Measurements from ENCODE around the gene TINAGL1.
"Not testable (repeated sequence)": the region's sequence is repeated elsewhere in the genome, so short reads cannot be mapped to it uniquely, and the experiment has no call there.

The TINAGL1 gene

DNA sequence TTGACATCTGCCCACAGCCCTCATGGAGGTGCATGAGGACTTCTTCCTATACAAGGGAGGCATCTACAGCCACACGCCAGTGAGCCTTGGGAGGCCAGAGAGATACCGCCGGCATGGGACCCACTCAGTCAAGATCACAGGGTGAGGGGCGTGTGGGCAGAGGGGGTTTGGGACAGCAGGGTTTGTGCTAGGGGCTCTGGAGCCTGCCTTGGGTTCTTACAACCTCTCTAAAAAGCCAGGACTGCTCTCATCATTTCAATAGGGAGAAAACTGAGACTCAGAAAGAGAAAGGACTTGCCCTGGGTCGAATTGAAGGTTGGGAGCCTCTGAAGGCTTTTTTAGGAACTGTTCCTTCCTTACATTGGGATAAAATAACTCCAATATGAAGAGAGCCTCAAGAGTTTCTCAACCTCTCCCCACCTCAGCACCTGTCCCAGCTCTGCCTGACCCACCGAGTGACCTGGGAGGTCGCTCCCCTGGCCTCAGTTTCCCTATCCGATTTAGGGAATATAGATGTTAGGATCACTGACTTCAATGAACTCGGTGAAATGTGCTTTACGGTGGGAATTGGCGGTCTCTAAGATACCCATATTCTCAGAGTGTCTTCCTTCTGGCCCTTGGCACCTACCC lies 9.5 kb downstream of the TINAGL1 start:
- H3K27ac ChIP-seq = no peak overlapping the region
- TF ChIP-seq, protein P1, sequence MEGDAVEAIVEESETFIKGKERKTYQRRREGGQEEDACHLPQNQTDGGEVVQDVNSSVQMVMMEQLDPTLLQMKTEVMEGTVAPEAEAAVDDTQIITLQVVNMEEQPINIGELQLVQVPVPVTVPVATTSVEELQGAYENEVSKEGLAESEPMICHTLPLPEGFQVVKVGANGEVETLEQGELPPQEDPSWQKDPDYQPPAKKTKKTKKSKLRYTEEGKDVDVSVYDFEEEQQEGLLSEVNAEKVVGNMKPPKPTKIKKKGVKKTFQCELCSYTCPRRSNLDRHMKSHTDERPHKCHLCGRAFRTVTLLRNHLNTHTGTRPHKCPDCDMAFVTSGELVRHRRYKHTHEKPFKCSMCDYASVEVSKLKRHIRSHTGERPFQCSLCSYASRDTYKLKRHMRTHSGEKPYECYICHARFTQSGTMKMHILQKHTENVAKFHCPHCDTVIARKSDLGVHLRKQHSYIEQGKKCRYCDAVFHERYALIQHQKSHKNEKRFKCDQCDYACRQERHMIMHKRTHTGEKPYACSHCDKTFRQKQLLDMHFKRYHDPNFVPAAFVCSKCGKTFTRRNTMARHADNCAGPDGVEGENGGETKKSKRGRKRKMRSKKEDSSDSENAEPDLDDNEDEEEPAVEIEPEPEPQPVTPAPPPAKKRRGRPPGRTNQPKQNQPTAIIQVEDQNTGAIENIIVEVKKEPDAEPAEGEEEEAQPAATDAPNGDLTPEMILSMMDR (IDR thresholded peaks at IDR 0.05) = no peak
- no peak for TF ChIP-seq ZFX (IDR thresholded peaks at IDR 0.05; ENCODE audit: borderline replicate concordance)

DNA sequence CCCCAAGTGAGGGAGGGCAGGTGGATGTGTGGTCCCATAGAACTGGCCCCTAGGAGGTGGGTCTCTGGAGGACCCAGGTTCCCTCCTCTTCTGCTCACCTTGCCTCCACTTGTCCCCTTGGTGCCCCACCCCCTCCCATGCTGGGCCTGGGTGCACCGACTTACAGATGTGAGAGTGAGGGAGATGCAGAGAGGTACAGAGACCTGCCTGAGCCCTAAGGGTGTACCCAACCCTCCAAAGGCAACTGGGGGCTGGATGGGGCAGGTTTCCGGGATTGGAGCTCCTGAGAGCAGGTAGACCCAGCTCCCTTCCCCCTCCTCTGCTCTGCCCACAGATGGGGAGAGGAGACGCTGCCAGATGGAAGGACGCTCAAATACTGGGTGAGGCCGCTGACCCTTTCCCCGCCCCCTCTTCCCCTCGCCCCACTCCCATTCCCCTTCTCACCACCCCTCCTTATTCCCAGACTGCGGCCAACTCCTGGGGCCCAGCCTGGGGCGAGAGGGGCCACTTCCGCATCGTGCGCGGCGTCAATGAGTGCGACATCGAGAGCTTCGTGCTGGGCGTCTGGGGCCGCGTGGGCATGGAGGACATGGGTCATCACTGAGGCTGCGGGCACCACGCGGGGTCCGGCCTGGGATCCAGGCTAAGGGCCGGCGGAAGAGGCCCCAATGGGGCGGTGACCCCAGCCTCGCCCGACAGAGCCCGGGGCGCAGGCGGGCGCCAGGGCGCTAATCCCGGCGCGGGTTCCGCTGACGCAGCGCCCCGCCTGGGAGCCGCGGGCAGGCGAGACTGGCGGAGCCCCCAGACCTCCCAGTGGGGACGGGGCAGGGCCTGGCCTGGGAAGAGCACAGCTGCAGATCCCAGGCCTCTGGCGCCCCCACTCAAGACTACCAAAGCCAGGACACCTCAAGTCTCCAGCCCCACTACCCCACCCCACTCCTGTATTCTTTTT lies 10.3 kb downstream of the TINAGL1 start:
- no peak overlapping the region for H3K27ac ChIP-seq
- no peak for TF ChIP-seq ZFX (IDR thresholded peaks at IDR 0.05; ENCODE audit: borderline replicate concordance)
- TF ChIP-seq, protein P1 (IDR thresholded peaks at IDR 0.05) = no peak

DNA sequence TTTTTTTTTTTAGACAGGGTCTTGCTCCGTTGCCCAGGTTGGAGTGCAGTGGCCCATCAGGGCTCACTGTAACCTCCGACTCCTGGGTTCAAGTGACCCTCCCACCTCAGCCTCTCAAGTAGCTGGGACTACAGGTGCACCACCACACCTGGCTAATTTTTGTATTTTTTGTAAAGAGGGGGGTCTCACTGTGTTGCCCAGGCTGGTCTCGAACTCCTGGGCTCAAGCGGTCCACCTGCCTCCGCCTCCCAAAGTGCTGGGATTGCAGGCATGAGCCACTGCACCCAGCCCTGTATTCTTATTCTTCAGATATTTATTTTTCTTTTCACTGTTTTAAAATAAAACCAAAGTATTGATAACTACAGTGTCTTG lies 11.0 kb downstream of the TINAGL1 start:
- not testable (repeated sequence) for H3K27ac ChIP-seq

DNA sequence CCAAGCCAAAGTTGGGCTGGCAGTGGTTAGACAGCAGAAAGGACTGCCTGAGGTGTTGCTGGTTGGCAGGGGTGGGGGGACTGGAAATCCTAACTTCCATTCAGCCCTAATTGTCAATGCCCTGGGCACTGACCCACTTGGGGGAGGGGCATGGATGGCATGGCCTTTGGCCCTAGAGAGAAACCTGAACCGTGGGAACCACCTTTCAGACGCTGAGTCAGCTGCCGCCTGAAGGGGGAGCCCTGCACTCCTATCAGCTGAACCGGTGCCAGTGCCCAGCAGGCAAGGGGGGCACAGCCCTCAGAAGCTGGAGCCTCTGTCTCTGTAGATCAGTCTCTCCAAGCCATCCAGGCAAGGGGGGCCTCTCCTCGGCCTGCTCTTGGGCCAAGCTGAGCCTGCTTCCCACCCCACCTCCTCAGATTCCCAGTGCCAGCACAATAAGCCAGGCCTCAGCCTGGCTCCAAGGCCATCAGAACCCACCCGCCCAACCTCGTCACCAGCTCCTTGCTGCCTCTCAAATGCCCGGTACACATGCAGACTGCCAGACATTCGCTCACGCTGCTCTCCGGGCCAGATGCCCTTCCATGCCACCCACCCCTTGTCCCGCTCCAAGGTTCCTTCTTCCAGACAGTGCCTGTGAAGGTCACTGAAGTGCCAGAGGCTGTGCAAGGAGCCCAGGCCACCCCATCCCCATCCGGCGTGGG lies 11.6 kb downstream of the TINAGL1 start:
- TF ChIP-seq ZFX (IDR thresholded peaks at IDR 0.05; ENCODE audit: borderline replicate concordance) = no peak
- TF ChIP-seq, protein P1 (IDR thresholded peaks at IDR 0.05) = peak; percentile 88
- no peak overlapping the region for H3K27ac ChIP-seq

DNA sequence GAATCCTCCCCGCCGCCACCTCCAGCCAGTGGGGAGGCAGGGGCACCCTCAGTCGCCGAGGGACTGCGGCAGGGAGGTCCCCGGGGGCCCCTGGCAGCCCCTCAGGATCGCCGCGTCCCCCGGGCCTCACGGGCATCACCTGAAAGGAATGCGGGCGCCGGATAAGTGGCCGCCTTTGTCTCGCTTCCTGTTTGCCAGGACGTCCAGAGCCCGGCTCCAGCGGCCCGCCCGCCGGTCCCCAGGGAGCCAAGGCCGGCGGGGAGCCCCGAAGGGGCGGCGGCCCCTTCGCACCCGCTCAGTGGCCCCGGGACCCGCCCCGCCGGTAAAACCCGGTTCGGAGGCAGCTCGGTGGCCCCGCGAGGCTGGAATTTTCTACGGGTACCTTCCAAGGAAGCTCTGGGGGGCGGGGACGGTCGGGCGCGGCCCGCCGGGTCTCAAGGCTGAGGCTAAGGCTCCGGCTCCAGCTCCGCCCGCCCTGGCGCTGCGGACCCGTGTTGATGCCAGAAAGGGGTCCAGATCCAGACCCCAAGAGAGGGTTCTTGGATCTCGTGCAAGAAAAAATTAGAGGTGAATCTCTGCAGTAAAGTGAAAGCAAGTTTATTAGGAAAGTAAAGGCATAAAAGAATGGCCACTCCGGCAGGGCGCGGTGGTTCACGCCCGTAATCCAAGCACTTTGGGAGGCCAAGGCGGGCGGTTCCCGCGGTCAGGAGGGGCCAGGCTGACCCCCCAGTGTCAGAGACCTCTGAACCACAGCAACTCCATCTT lies 12.6 kb downstream of the TINAGL1 start:
- no peak for TF ChIP-seq ZFX (IDR thresholded peaks at IDR 0.05; ENCODE audit: borderline replicate concordance)
- TF ChIP-seq, protein P1 (IDR thresholded peaks at IDR 0.05) = no peak
- no peak overlapping the region for H3K27ac ChIP-seq

DNA sequence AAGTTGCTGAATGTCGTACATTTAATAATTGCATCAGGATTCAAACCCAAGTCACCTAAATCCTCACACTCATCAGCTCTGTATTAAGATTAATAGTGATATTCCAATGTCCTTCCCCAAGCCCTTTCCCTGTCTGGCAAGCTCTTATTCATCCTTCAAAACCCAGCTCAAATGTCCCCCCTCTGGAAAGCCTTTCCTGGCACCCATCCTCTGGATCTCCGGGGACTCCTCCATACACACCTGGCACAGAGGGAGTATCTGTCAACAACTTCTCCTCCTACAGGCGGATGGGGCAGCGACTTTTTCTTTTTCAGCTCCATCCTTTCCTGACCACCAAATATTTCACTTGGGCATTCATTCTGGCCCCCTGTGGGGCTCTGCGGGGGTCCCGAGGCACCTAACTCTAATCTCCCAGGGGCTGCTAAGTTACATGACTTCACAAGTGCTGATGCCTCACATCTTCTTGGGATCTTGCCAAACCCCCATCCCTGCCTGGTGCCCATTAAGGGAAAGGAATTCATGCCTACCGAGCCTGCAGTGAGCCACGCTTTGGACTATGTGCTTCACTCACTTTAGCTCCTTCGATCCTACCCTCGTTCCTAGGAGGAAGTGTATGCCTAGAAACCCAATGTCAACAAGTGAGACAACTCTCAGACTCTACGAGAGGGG lies 15.2 kb downstream of the TINAGL1 start:
- TF ChIP-seq, protein P1 (IDR thresholded peaks at IDR 0.05) = no peak
- TF ChIP-seq ZFX (IDR thresholded peaks at IDR 0.05; ENCODE audit: borderline replicate concordance) = no peak
- H3K27ac ChIP-seq = no peak overlapping the region

DNA sequence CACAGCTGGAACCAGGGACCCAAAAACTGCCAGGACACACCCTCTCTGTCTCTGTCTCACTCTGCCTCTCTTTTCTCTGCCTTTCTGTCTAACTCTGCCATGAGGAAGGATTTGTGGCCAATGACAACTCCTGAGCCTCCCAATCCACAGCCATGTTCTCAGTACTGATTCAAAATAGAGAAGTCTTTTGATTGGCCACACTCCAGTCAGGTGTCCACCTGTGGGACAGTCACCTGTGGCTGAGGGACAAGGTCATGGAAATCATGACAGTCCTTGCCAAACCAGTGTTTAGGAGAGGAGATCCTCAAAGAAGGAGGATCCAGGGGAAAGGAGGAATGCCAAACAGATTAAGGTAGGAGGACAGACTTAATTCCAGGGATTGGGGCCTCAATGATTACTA lies 15.8 kb downstream of the TINAGL1 start:
- H3K27ac ChIP-seq = no peak overlapping the region
- TF ChIP-seq, protein P1 (IDR thresholded peaks at IDR 0.05) = no peak
- no peak for TF ChIP-seq ZFX (IDR thresholded peaks at IDR 0.05; ENCODE audit: borderline replicate concordance)

All from 22Rv1 (cell line).